OCI-LY3 (cell line): ENCODE results near the gene MYOG.

Experiments used
- CTCF ChIP-seq: fragments of 200-600, 300-600 bp; sonication (generic); IDR thresholded peaks from 2 replicates; pipeline ENCODE4 v1.5.1; 2014; ENCODE audit warnings: antibody characterized with exemption, low read length, low read depth
- EZH2phosphoT487 ChIP-seq: fragments of 200-600 bp; shearing (Covaris generic); IDR thresholded peaks from 2 replicates; pipeline ENCODE4 v1.6.1; 2018; ENCODE audit warnings: antibody characterized with exemption, mixed run types, low read depth

GRCh38 chr1:203066965-203067364 is 18.8 kb downstream of the MYOG start:
- TF ChIP-seq CTCF = no peak
- no peak for TF ChIP-seq EZH2phosphoT487
